SK-N-MC (cell line): Measurements from ENCODE around the gene RPGRIP1L.
A peak's percentile ranks its signal among the peaks of the same experiment; 100 is the strongest.

Experiments
- DNase-seq: peaks from one replicate; pipeline ENCODE4 v3.0.0-alpha.2; 2011; ENCODE audit warnings: low read depth, low spot score
- H3K27ac ChIP-seq: fragments of 200-600 bp; sonication (generic); 2 replicates; pipeline ENCODE4 v1.5.1; 2016; ENCODE audit warnings: mixed run types
- H3K36me3 ChIP-seq: fragments of 200-600 bp; sonication (generic); 2 replicates; pipeline ENCODE4 v1.6.1; 2017; ENCODE audit warnings: antibody characterized with exemption, low read length, mixed read lengths; ENCODE audit not compliant: insufficient read depth
- H3K4me3 ChIP-seq: fragments of 200-600 bp; sonication (generic); 2 replicates; pipeline ENCODE4 v1.5.1; 2016
- H3K9ac ChIP-seq: fragments of 200-600 bp; sonication (generic); 2 replicates; pipeline ENCODE4 v1.8.0; 2017; ENCODE audit warnings: mixed run types, mixed read lengths; ENCODE audit not compliant: insufficient read length
- H3K9me3 ChIP-seq: fragments of 200-600 bp; sonication (generic); 2 replicates; pipeline ENCODE4 v1.6.1; 2017; ENCODE audit warnings: low read depth, mild to moderate bottlenecking, antibody characterized with exemption, low read length, moderate library complexity, mixed read lengths
- EZH2 ChIP-seq: fragments of 200-600 bp; sonication (generic); IDR thresholded peaks from one replicate; pipeline ENCODE4 v1.6.1; 2017; ENCODE audit warnings: antibody characterized with exemption
- FOXP2 ChIP-seq: optimal IDR thresholded peaks from 2 replicates; pipeline ENCODE3; 2011; ENCODE audit warnings: mild to moderate bottlenecking, moderate library complexity; ENCODE audit not compliant: insufficient read depth; ENCODE audit errors: extremely low read length, control extremely low read depth
- POLR2AphosphoS5 ChIP-seq: IDR thresholded peaks from 2 replicates; pipeline ENCODE4 v1.6.1; 2012; ENCODE audit warnings: mild to moderate bottlenecking, low read depth, low read length, borderline replicate concordance

The RPGRIP1L gene

DNA sequence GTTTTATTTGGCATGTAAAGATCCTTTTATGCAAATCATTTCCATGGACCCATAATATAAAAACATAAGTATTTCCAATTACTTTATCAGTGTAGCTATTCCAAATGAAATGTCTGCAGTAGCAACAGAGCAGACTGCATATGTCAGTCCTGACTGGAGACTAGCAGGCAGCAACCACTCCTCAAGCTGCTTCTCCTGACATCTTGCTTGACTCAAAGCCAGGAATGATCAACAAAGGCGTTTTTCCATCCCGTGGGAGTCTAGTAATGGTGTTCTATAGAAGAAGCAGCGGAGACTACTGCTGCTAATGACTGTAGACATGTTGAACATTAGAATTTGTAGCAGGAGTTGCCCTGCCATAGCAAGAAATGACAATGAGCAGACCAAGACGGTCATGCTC, 127.4 kb downstream of the RPGRIP1L start:
- Histone ChIP-seq H3K27ac (no peak overlapping the region), H3K9me3 (no peaks in the 10 kb centered on the region), H3K4me3 (no peak overlapping the region), H3K36me3 (no peaks in the 10 kb centered on the region), H3K9ac (no peak overlapping the region)
- TF ChIP-seq FOXP2 (no peak), EZH2 (no peak), POLR2AphosphoS5 (no peak)
- DNase-seq = no peak

GRCh38 chr16:53571763-53572162, 131.9 kb downstream of the RPGRIP1L start:
- H3K27ac ChIP-seq = no peak overlapping the region
- H3K9me3 ChIP-seq = no peaks in the 10 kb centered on the region
- no peak overlapping the region for H3K4me3 ChIP-seq
- no peak overlapping the region for H3K9ac ChIP-seq
- TF ChIP-seq FOXP2 (no peak), EZH2 (no peak), POLR2AphosphoS5 (no peak)
- H3K36me3 ChIP-seq = no peaks in the 10 kb centered on the region
- no peak for DNase-seq

GRCh38 chr16:53566552-53567245, 137.0 kb downstream of the RPGRIP1L start:
- Histone ChIP-seq H3K27ac (peak overlapping the region; percentile 62), H3K9ac (no peak overlapping the region), H3K4me3 (no peak overlapping the region), H3K36me3 (no peaks in the 10 kb centered on the region), H3K9me3 (no peaks in the 10 kb centered on the region)
- TF ChIP-seq POLR2AphosphoS5 (no peak), EZH2 (no peak), FOXP2 (no peak)
- peak; percentile 1 for DNase-seq

- H3K4me3 ChIP-seq = no peak overlapping the region
- no peak for DNase-seq
- no peaks in the 10 kb centered on the region for H3K9me3 ChIP-seq
- no peak overlapping the region for H3K9ac ChIP-seq
- no peaks in the 10 kb centered on the region for H3K36me3 ChIP-seq
- peak overlapping the region; percentile 46; the same call in 1 of the 2 replicates for H3K27ac ChIP-seq
- TF ChIP-seq EZH2 (no peak), POLR2AphosphoS5 (no peak), FOXP2 (no peak)
These were observed 138.3 kb downstream of the RPGRIP1L start for GRCh38 chr16:53565296-53565863.

DNA sequence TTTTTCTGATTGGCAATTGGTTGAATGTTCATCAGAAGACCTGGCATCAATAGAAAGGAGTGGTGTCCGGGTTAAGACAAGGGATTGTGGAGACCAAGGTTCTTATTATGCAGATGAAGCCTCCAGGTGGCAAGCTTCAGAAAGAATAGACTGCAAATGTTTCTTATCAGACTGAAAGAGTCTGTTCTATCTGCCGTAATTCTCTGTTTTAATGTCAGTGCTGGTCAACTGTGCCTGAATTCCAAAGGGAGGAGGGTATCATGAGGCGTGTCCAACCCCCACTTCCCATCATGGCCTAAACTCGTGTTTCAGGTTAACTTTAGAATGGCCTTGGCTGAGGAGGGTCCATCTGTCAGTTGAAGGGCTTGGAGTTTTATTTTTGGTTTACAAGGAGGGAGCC, 140.2 kb downstream of the RPGRIP1L start:
- H3K4me3 ChIP-seq = no peak overlapping the region
- H3K9me3 ChIP-seq = no peaks in the 10 kb centered on the region
- no peak for DNase-seq
- TF ChIP-seq FOXP2 (no peak), EZH2 (no peak), POLR2AphosphoS5 (no peak)
- no peak overlapping the region for H3K9ac ChIP-seq
- no peaks in the 10 kb centered on the region for H3K36me3 ChIP-seq
- H3K27ac ChIP-seq = no peak overlapping the region

DNA sequence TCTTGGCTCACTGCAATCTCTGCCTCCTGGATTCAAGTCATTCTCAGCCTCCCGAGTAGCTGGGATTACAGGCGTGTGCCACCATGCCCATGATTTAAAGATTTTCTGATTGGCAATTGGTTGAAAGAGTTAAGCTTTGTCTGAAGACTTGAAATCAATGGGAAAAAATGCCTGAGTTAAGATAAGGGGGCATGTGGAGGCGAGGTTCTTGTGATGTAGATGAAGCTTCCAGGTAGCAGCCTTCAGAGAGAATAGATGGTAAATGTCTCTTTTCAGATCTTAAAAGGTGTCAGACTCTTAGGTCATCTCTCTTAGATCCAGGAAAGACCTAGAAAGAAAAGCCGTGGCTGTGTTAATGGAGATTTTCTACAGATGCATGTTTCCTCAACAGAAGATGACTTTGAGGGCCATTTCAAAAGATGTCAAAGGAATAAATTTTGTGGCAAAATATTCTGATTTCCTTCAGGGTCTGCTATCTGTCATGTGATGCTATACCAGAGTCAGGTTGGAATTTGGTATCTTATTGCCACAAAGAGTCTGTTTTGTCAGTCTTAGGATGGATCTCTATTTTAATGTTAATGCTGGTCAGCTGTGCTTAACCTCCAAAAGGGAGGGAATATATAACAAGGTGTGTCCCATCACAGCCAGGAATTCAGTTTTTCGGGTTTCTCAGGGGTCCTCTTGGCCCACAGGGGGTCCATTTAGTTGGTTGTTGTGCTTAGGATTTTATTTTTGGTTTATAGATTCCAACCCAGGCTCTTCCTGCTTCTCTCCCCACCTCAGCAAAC, 142.4 kb downstream of the RPGRIP1L start:
- Histone ChIP-seq H3K9ac (no peak overlapping the region), H3K4me3 (no peak overlapping the region), H3K36me3 (no peaks in the 10 kb centered on the region), H3K27ac (no peak overlapping the region), H3K9me3 (no peaks in the 10 kb centered on the region)
- no peak for DNase-seq
- TF ChIP-seq POLR2AphosphoS5 (no peak), EZH2 (no peak), FOXP2 (no peak)

GRCh38 chr16:53559270-53559951, 144.2 kb downstream of the RPGRIP1L start:
- DNase-seq = no peak
- no peak overlapping the region for H3K4me3 ChIP-seq
- no peaks in the 10 kb centered on the region for H3K9me3 ChIP-seq
- TF ChIP-seq FOXP2 (no peak), EZH2 (no peak), POLR2AphosphoS5 (no peak)
- H3K36me3 ChIP-seq = no peaks in the 10 kb centered on the region
- H3K9ac ChIP-seq = no peak overlapping the region
- no peak overlapping the region for H3K27ac ChIP-seq

DNA sequence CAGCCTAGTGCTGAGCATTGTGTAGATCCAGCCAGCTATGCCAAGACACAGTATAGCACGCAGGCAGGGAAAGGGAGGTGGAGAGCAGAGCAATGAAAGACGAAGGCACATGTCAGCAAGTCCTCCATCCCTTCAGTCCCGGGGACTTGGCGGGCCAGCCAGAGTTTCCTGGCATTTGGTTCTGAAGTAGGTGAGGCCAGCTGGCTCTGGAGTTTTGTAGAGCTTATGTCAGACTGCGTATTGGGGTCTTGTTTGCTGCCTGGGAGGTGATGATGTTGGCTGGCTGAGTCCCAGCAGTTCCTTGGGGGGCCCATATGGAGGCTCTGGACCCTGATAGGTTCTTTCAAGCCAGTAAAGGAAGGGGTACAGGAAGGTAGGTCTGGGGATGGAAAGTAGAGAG, 144.9 kb downstream of the RPGRIP1L start:
- TF ChIP-seq POLR2AphosphoS5 (no peak), FOXP2 (no peak), EZH2 (no peak)
- H3K9ac ChIP-seq = no peak overlapping the region
- no peak for DNase-seq
- no peaks in the 10 kb centered on the region for H3K9me3 ChIP-seq
- no peak overlapping the region for H3K27ac ChIP-seq
- no peaks in the 10 kb centered on the region for H3K36me3 ChIP-seq
- H3K4me3 ChIP-seq = no peak overlapping the region
